DND-41 (cell line): ENCODE data around the gene KCNK17.

ENCODE experiments used
- ATAC-seq: fragments of 200-7000 bp; cut with Tn5 transposase; 3 replicates; pipeline ENCODE4 v1.9.1; 2021; ENCODE audit warnings: low read depth; ENCODE audit not compliant: insufficient read depth
- DNase-seq: peaks from one replicate; pipeline ENCODE4 v3.0.0-alpha.2; 2020
- H2AFZ ChIP-seq: 2 replicates; pipeline ENCODE4 v1.6.0; 2012; ENCODE audit warnings: low read depth, low read length
- H3K27ac ChIP-seq: 2 replicates; pipeline ENCODE4 v1.5.1; 2012; ENCODE audit warnings: low read length, inconsistent platforms
- H3K27me3 ChIP-seq: fragments of 200-600 bp; sonication (generic); 2 replicates; pipeline ENCODE4 v1.6.0; 2012; ENCODE audit warnings: low read length, mild to moderate bottlenecking, inconsistent platforms; ENCODE audit not compliant: insufficient read depth, poor library complexity
- H3K36me3 ChIP-seq: 2 replicates; pipeline ENCODE4 v1.5.1; 2012; ENCODE audit warnings: low read length, inconsistent platforms; ENCODE audit not compliant: insufficient read depth
- H3K4me1 ChIP-seq: 2 replicates; pipeline ENCODE4 v1.5.1; 2012; ENCODE audit warnings: mild to moderate bottlenecking, low read length; ENCODE audit not compliant: insufficient read depth
- H3K4me2 ChIP-seq: 2 replicates; pipeline ENCODE4 v1.6.0; 2012; ENCODE audit warnings: mild to moderate bottlenecking, moderate library complexity, low read length, inconsistent platforms; ENCODE audit not compliant: insufficient read depth
- H3K4me3 ChIP-seq, 2 experiments: fragments of 200-600 bp in 1 of 2; shearing (Covaris generic) in 1 of 2; 2 replicates each; pipeline ENCODE4 v1.5.1; 2012 to 2016; ENCODE audit warnings: inconsistent platforms in 2 of 2, low read length in 2 of 2, mild to moderate bottlenecking in 2 of 2, low read depth in 1 of 2, moderate library complexity in 1 of 2
- H3K79me2 ChIP-seq: 2 replicates; pipeline ENCODE4 v1.6.0; 2012; ENCODE audit warnings: low read length, inconsistent platforms; ENCODE audit not compliant: insufficient read depth
- H3K9ac ChIP-seq: 2 replicates; pipeline ENCODE4 v1.6.0; 2012; ENCODE audit warnings: low read depth, mild to moderate bottlenecking, inconsistent platforms, low read length, moderate library complexity
- H3K9me3 ChIP-seq: 2 replicates; pipeline ENCODE4 v1.5.1; 2012; ENCODE audit warnings: low read length, moderate library complexity, mild to moderate bottlenecking, inconsistent platforms; ENCODE audit not compliant: insufficient read depth, severe bottlenecking
- H4K20me1 ChIP-seq: 2 replicates; pipeline ENCODE4 v1.6.0; 2012; ENCODE audit warnings: low read length; ENCODE audit not compliant: insufficient read depth
- EZH2 ChIP-seq: IDR thresholded peaks from 3 replicates; pipeline ENCODE4 v1.6.1; 2012; ENCODE audit warnings: borderline replicate concordance, low read depth, mild to moderate bottlenecking, moderate library complexity, low read length, inconsistent platforms; ENCODE audit not compliant: severe bottlenecking
- TF ChIP-seq, protein P1 (sequence below): IDR thresholded peaks from 2 replicates; pipeline ENCODE4 v1.5.1; 2012; ENCODE audit warnings: borderline replicate concordance, low read length, moderate library complexity, mild to moderate bottlenecking; ENCODE audit not compliant: poor library complexity, severe bottlenecking; ENCODE audit errors: extremely low read depth

The KCNK17 gene

DNA sequence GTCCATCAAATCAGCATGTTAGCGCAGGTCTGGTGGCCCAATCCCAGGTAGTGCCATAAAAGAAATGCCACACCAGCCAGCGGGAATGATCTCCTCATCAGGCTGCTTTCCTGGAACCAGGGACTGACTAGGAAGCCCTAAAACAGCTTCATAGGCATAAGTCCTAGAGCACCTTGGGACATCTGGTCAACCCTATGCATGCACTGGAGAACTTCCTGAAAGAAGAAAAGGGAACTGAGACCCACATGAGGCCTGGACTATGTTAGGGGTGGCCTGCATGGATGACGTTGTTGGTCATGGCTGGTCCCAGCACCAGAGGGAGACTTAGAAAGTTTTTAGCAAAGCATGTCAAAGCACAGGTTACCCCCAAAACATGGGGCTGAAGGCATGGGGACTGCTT, 15.8 kb upstream of the KCNK17 start:
- H3K4me3 ChIP-seq = no peak overlapping the region
- H2AFZ ChIP-seq = no peak overlapping the region
- H3K79me2 ChIP-seq = no peaks in the 10 kb centered on the region
- no peak overlapping the region for H3K4me2 ChIP-seq
- H3K36me3 ChIP-seq = no peaks in the 10 kb centered on the region
- no peak overlapping the region for H3K27ac ChIP-seq
- H3K4me1 ChIP-seq = no peaks in the 10 kb centered on the region
- TF ChIP-seq, protein P1, sequence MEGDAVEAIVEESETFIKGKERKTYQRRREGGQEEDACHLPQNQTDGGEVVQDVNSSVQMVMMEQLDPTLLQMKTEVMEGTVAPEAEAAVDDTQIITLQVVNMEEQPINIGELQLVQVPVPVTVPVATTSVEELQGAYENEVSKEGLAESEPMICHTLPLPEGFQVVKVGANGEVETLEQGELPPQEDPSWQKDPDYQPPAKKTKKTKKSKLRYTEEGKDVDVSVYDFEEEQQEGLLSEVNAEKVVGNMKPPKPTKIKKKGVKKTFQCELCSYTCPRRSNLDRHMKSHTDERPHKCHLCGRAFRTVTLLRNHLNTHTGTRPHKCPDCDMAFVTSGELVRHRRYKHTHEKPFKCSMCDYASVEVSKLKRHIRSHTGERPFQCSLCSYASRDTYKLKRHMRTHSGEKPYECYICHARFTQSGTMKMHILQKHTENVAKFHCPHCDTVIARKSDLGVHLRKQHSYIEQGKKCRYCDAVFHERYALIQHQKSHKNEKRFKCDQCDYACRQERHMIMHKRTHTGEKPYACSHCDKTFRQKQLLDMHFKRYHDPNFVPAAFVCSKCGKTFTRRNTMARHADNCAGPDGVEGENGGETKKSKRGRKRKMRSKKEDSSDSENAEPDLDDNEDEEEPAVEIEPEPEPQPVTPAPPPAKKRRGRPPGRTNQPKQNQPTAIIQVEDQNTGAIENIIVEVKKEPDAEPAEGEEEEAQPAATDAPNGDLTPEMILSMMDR = no peak
- no peak for TF ChIP-seq EZH2
- ATAC-seq = no peak
- H3K9ac ChIP-seq = no peak overlapping the region
- DNase-seq = no peak
- no peaks in the 10 kb centered on the region for H4K20me1 ChIP-seq
- H3K27me3 ChIP-seq = no peaks in the 10 kb centered on the region
- H3K9me3 ChIP-seq = no peaks in the 10 kb centered on the region

- H3K9me3 ChIP-seq = no peaks in the 10 kb centered on the region
- no peaks in the 10 kb centered on the region for H3K79me2 ChIP-seq
- DNase-seq (no peak), ATAC-seq (no peak)
- no peak overlapping the region for H3K4me2 ChIP-seq
- no peaks in the 10 kb centered on the region for H3K36me3 ChIP-seq
- no peak overlapping the region for H3K9ac ChIP-seq
- H4K20me1 ChIP-seq = no peaks in the 10 kb centered on the region
- H3K27ac ChIP-seq = no peak overlapping the region
- H2AFZ ChIP-seq = no peak overlapping the region
- no peaks in the 10 kb centered on the region for H3K4me1 ChIP-seq
- TF ChIP-seq, protein P1 = no peak
- no peak overlapping the region for H3K4me3 ChIP-seq
- H3K27me3 ChIP-seq = peaks cover 6% of the 10 kb centered on the region
These were observed 13.8 kb upstream of the KCNK17 start for GRCh38 chr6:39328066-39328465.

- H3K4me3 ChIP-seq = no peak overlapping the region
- no peaks in the 10 kb centered on the region for H3K9me3 ChIP-seq
- H3K27ac ChIP-seq = no peak overlapping the region
- H3K4me1 ChIP-seq = no peaks in the 10 kb centered on the region
- no peak overlapping the region for H3K4me2 ChIP-seq
- H2AFZ ChIP-seq = no peak overlapping the region
- DNase-seq = no peak
- H3K9ac ChIP-seq = no peak overlapping the region
- no peak for ATAC-seq
- H3K36me3 ChIP-seq = no peaks in the 10 kb centered on the region
- H3K27me3 ChIP-seq = peaks cover 6% of the 10 kb centered on the region
- H3K79me2 ChIP-seq = no peaks in the 10 kb centered on the region
- no peaks in the 10 kb centered on the region for H4K20me1 ChIP-seq
- TF ChIP-seq, protein P1 = no peak
- no peak for TF ChIP-seq EZH2
These were observed 13.3 kb upstream of the KCNK17 start for GRCh38 chr6:39327507-39327906.

GRCh38 chr6:39322306-39322850, 8.2 kb upstream of the KCNK17 start, which contains the start of gene KCNK16:
TSS of gene KCNK16 (minus strand) at chr6:39322702. CDS start at chr6:39322540, 162 bp downstream.
- Histone ChIP-seq H3K79me2 (no peaks in the 10 kb centered on the region), H4K20me1 (no peaks in the 10 kb centered on the region), H3K4me2 (no peak within 1 kb of the TSS), H3K4me3 (no peak within 1 kb of the TSS), H3K9me3 (no peaks in the 10 kb centered on the region), H2AFZ (no peak within 1 kb of the TSS), H3K9ac (no peak within 1 kb of the TSS), H3K27me3 (peaks cover 6% of the 10 kb centered on the region), H3K4me1 (no peaks in the 10 kb centered on the region), H3K27ac (no peak within 1 kb of the TSS), H3K36me3 (no peaks in the 10 kb centered on the region)
- TF ChIP-seq, protein P1 = no peak
- no peak for TF ChIP-seq EZH2
- no peak for DNase-seq
- no peak for ATAC-seq
